GM18873 (cell line): ENCODE results near the gene MXRA5.
"Not testable (repeated sequence)": the region's sequence is repeated elsewhere in the genome, so short reads cannot be mapped to it uniquely, and the experiment has no call there.

Experiments
- ATAC-seq: cut with Tn5 transposase; IDR thresholded peaks from one replicate; pipeline ENCODE4 v1.9.1; 2021; ENCODE audit warnings: mild to moderate bottlenecking, moderate library complexity, moderate number of reproducible peaks; ENCODE audit not compliant: unreplicated experiment, low FRiP score

Gene MXRA5

GRCh38 chrX:3346501-3347259 lies at the start of gene MXRA5:
TSS of gene MXRA5 (minus strand) at chrX:3346652. CDS start at chrX:3343833, 2,819 bp downstream.
- no peak for ATAC-seq

GRCh38 chrX:3393581-3394111 lies 47.2 kb upstream of the MXRA5 start:
- ATAC-seq: no peak

GRCh38 chrX:3393178-3393577 lies 46.7 kb upstream of the MXRA5 start:
- ATAC-seq: no peak

GRCh38 chrX:3388457-3388856 lies 42.0 kb upstream of the MXRA5 start:
- no peak for ATAC-seq

- ATAC-seq: no peak
Observed at GRCh38 chrX:3384327-3384726, 37.9 kb upstream of the MXRA5 start.

DNA sequence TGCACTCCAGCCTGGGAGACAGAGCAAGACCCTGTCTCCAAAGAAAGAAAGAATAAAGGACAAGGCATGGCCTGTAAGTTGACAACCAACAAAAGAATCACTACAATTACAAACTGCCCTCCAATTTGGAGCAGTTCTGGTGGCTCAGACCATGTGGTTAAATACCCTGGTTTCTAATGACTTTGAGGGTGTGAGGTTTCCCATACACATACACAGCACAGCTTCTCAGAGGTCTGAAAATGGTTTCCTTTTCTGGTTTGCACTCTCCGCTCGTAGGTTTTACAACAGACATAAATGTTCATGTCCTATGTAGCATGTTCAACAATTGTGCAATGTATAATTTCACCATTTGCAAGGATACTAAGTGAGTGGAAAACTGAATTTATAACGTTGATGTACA lies 34.2 kb upstream of the MXRA5 start:
- no peak for ATAC-seq

DNA sequence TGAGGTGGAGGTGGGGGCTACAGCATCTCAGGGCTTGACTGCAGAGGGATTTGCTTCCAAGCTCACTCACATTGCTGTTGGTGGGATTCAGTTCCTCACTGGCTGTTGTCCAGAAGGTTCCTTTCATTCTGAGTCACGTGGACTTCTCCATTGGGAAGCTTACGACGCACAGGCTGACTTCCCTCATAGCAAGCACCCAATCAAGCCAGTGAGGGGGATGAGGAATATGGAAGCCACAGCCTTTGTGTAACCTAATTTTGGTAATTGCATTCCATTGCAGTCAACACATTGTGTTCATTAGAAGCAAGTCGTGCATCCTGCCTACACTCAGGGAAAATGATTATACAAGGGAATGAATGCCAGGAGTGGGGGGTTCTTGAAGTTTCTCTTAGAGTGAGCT lies 32.7 kb upstream of the MXRA5 start:
- ATAC-seq: no peak

DNA sequence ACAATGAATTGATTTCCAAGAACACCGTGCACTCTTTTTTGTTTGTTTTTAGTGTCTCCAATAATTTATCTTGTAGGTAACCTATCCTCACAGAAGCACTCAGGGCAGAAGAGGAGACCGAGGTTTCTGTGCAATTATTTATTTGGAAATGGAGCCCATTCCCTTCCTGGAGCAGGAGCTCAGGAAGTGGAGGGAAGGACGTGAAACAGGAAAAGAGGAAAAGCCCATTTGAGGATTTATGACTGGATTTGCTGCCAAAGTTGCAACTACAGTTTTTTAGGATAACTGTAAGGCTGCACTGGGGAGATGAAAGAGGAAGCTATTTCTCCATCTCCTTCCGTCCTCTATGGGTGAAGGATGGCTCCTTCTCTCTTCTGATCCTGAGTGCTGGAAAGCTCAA lies 31.7 kb upstream of the MXRA5 start:
- no peak for ATAC-seq

DNA sequence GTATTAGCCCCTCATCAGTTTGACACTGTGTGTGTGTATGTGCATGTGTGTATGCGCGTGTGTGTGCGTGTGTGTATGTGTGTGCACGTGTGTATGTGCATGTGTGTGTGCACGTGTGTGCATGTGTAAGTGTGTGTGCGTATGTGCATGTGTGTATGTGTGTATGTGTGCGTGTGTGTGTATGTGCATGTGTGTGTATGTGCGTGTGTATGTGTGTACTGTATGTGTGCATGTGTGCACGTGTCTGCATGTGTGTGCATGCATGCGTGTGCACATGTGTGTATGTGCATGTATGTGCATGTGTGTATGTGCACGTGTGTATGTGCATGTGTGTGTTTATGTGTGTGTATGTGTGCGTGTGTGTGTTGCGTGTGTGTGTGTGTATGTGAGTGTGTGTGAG lies 31.1 kb upstream of the MXRA5 start:
- no peak for ATAC-seq

DNA sequence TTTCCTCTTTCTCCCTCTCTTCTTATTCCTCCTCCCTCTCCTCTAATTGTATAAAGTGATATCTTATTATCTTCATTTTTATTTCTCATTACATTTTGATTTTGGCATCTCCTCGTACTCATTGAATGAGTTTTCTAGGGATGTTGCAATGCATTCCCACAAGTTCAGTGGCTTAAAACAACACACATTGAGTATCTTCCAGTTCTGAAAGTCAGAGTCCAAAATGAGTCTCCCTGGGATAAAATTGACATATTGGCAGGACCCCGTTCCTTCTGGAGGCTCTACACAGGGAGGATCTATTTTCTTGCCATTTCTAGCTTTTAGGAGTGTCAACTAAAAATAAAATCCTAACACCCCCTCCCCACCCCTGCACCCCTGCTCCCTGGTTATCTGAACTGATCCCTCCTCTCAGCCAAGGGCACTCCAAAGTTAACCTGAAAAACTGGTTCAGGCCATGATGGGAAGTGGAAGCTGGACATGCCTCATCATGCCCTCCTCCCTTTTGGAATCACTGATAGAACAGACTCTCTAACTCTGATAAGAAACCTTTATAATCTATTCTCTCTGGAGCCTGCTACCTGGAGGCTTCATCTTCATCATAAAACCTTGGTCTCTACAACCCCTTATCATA lies 29.5 kb upstream of the MXRA5 start:
- ATAC-seq: not testable (repeated sequence)

GRCh38 chrX:3374108-3374800 lies 27.8 kb upstream of the MXRA5 start:
- no peak for ATAC-seq

DNA sequence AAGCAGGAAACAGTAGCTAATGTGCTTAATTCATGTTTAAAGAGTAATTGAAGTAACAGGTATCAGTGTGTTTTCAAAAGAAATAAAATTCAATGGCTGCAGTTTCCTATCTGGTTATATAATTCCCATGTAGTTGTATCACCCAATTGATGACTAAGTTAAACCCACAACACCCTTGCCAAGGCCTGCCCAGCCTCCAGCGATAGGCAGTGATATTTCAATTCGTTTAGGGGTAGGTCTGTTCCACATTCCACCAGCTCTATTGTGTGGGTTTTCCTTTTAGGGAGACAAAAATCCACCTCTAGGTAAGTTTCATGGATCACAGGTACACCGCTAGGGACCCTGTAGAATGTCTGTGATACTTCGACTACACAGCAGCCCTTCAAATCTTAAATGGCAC lies 24.7 kb upstream of the MXRA5 start:
- no peak for ATAC-seq

- no peak for ATAC-seq
Observed at GRCh38 chrX:3370656-3371055, 24.2 kb upstream of the MXRA5 start.

DNA sequence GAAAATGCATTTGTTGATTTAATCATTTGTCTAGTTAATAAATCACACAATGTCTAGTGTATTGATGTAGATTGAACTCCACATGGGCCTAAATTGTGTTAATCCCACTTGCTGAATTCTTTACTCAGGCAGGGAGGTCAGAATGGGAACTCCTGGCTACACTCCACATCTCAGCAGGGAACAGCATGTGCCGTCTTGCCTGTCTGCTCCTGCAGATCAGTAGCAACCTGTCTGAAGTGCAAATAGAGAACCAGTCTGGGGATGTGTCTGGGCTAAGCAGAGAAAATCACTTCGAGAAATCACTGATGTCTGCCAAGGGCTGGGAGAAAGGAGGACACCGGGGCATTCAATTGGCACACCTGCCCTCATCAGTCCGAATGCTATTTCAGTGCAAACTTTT lies 16.5 kb upstream of the MXRA5 start:
- no peak for ATAC-seq

- ATAC-seq: no peak
Observed at GRCh38 chrX:3360881-3361280, 14.4 kb upstream of the MXRA5 start.

DNA sequence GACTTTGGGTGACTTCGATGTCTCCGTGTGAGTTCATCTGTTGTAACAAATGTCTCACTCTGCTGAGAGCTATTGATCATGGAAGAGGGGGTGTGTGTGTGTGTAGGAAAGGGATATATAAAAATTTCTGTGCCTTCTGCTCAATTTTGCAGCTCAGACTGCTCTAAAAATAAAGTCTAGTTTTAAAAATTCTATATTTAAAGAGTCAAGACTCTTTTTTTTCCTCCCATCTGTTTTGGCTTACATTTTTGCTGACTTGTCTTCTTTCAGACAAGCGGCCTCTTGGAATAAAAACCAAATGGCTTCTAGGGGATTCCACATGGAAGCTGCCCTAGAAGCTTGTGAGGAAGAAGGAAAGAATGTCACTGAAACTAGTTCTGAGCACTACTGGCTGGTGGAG lies 6.3 kb upstream of the MXRA5 start:
- not testable (repeated sequence) for ATAC-seq

DNA sequence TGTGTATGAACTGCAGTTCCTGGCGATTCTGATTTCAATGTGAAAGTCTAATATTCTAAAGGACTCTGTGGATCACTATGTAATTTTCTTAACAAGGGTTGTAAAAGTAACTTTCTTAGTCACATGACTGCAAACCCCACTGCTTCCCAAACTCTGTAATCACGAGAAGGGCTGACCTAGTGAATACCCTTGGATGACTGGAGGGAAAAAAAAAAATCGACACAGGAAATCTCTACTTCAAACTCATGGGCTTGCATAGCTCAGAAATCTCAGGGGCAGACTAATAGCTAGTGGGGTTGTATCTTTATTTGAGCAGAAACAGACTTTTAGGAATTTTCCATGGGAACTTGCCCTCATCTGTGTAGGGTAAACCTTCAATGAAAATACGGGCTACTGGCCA lies 4.8 kb upstream of the MXRA5 start:
- ATAC-seq: no peak

DNA sequence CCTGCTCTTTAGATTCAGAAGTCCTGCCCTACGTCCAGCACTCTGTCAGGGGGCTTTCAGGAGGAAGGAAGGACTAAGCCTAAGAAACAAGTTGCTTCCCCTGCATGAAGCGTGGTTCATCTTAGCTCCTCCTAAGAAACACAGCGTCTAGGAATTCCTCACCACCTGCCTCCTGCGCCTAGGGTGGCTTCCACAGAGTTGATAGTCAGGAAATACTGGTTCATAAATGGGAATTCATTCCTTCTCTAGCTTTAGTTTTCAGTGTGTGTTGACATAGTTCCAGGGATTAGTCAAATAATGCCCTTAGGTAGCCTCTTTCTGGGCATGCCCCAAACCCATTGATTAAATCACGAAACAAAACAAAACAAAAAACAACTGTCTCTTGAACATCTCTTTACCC lies 1.7 kb upstream of the MXRA5 start:
- ATAC-seq: no peak

DNA sequence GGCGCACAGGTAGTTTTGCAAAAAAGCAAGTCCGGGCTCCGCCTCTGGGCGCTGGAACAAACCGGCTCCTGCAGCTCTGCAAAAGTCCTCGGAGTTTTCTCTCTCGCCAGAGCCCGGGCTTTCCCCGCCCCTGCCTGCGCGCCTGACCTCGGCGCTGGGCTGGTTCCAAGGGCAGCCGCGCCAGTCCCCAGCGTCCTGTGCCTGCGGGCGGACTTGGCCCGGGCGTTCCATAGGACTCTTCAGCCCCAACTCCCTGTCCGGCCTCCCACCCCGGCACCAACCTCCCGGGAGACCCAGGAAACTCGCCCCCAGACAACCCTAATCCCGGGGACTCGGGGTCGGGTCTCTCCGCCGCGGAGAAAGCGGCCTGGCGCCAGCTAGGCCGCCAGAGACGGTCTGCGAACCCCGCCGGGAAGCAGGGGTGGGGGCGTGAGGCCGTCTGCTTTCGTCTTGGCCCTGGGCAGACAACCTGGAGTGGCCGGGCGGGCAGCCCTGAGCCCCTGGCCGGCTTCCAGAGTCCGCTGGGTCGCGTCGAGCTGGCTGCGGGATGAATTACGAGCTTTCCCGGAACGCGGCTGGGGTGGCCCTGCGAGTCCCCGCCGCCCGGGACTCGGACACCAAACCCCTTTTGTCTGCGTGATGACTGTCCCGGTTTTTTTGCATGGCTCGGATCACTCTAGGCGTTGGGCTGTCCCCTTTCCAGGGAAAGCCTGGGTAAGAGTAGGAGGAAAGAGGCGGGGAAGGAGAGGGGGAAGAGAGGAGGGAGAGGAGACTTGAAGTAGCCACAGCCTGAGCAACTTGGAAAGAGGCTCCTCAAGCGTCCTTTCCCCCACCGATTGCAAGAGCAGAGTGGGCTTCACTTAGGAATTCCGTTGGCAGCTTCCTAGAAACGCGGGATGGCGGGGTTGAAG lies 916 bp downstream of the MXRA5 start:
- ATAC-seq: no peak

- not testable (repeated sequence) for ATAC-seq
Observed at GRCh38 chrX:3343569-3343968, 2.9 kb downstream of the MXRA5 start.
